HG03442 (cell line): ENCODE results near the gene CDON.
"Not testable (repeated sequence)": the region's sequence is repeated elsewhere in the genome, so short reads cannot be mapped to it uniquely, and the experiment has no call there.

ENCODE experiments used
- ATAC-seq: cut with Tn5 transposase; IDR thresholded peaks from one replicate; pipeline ENCODE4 v1.9.1; 2021; ENCODE audit warnings: mild to moderate bottlenecking, moderate library complexity; ENCODE audit not compliant: unreplicated experiment

Gene CDON

GRCh38 chr11:125925804-125926203 lies 136.9 kb downstream of the CDON start:
- no peak for ATAC-seq

GRCh38 chr11:125925247-125925740 lies 137.4 kb downstream of the CDON start:
- ATAC-seq = no peak

- no peak for ATAC-seq
These were observed 138.2 kb downstream of the CDON start for GRCh38 chr11:125924384-125925007.

GRCh38 chr11:125923633-125924032 lies 139.0 kb downstream of the CDON start:
- no peak for ATAC-seq

- no peak for ATAC-seq
These were observed 139.6 kb downstream of the CDON start for GRCh38 chr11:125923012-125923579.

- no peak for ATAC-seq
These were observed 140.5 kb downstream of the CDON start for GRCh38 chr11:125922156-125922555.

- ATAC-seq = no peak
These were observed 141.6 kb downstream of the CDON start for GRCh38 chr11:125921042-125921441.

GRCh38 chr11:125918140-125918840 lies 144.4 kb downstream of the CDON start:
- ATAC-seq = no peak

- no peak for ATAC-seq
These were observed 145.9 kb downstream of the CDON start for GRCh38 chr11:125916683-125917347.

- ATAC-seq = not testable (repeated sequence)
These were observed 148.1 kb downstream of the CDON start for GRCh38 chr11:125914601-125915000.

GRCh38 chr11:125910226-125910849 lies 152.3 kb downstream of the CDON start:
- ATAC-seq = no peak
